Dedifferentiated amniotic fluid mesenchymal stem cell (primary cell): ENCODE data around the gene TEAD1.

Source experiments
- DNase-seq: peaks from one replicate; pipeline ENCODE4 v3.0.0-alpha.2; 2016; ENCODE audit errors: extremely low spot score

TEAD1 gene

GRCh38 chr11:12666915-12667314, 7.3 kb upstream of the TEAD1 start:
- DNase-seq, result no peak

DNA sequence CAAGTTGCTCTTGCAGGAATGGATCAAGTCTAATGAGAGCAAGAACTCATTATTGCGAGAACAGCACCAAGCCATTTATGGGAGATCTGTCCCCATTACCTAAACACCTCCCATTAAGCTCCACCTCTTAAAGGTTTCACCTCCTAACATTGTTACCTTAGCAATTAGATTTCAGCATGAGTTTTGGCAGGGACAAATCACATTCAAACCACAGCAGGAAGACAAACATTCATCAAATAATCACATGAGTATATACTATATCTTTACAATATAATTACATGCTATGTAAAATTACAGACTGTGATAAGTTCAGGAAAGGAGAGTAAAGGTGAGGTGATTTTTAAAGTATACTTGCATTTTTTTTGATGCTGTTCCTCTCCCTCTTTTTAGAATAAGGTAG, 6.6 kb upstream of the TEAD1 start:
- no peak for DNase-seq

DNA sequence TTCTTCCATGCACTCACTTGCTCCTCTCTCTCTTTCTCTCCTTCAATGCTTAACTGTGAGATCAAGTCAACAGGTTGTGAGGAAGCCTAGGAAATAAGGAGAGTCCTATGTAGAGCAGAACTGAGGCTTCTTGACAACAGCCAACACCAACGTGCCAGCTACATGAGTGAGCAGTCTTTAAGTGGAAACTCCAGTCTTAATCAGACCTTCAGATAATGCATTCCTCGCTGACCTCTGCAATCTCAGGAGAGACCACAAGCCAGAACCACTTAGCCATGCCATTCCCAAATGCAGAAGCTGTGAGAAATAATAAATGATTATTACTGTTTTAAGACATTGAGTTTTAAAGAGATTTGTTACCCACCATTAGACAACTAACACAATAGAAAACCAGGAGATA, 6.1 kb upstream of the TEAD1 start:
- no peak for DNase-seq

DNA sequence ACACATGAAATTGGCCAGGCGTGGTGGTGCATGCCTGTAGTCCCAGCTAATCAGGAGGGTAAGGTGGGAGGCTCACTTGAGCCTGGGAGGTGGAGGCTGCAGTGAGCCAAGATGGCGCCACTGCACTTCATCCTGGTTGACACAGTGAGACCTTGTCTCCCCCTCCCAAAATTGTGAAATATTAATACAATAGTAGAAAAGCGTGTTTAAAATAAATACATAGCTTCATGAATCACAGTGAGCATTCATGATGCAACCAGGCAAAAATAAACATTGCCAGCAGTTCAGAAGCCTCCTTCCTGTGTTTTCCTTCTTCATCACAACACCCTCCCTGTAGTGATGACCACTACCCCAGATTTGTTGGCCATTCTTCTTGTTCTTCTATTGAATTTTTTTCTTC, 4.3 kb upstream of the TEAD1 start:
- DNase-seq, result no peak

DNA sequence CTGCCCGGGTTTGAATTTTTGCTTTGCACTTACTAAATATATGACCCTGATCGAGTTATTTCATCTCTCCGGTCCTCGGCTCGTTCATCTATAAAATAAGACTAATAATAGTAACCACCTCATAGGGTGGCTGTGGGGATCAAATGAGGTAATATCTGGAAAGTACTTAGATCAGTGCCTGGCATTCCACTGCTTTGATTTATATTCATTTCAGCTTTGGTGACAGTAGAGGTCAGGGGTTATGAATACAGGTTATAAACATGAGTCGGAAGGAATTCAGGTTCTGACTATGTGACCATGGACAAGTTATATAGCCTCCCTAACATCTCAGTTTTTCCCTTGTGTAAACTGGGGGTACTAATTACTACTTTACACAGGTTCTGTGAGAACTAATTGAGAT, 2.9 kb upstream of the TEAD1 start:
- DNase-seq, result no peak

GRCh38 chr11:12673601-12673923, 659 bp upstream of the TEAD1 start:
- DNase-seq, result no peak

GRCh38 chr11:12674571-12674935, 332 bp downstream of the TEAD1 start:
- DNase-seq, result no peak

- no peak for DNase-seq
Observed at GRCh38 chr11:12674936-12675696, 895 bp downstream of the TEAD1 start.

GRCh38 chr11:12675951-12676711, 1.9 kb downstream of the TEAD1 start:
- peak; percentile 14 for DNase-seq

GRCh38 chr11:12677131-12677530, 2.9 kb downstream of the TEAD1 start:
- no peak for DNase-seq

- DNase-seq, result no peak
Observed at GRCh38 chr11:12678092-12678491, 3.9 kb downstream of the TEAD1 start.

- no peak for DNase-seq
Observed at GRCh38 chr11:12678991-12679390, 4.8 kb downstream of the TEAD1 start.

DNA sequence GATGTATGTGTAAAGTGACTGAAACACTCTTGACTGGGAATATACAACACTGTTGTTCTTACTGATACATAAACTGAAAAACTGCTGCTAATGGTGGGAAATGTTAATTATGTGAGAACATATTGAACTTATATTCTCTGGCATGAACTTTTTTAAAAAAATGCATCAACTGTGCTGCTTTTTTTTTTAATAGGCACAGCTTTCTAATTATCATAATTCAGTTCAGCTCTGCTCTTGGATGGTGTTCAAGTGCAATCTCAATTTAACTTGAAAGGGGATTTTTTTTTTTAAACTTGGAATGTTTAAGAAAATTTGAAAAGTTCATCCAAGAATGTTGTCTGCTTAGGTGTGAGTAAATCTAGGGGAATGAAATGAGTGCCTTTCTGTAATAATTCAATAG, 5.2 kb downstream of the TEAD1 start:
- no peak for DNase-seq

GRCh38 chr11:12680246-12680939, 6.2 kb downstream of the TEAD1 start:
- peak; percentile 88 for DNase-seq

DNA sequence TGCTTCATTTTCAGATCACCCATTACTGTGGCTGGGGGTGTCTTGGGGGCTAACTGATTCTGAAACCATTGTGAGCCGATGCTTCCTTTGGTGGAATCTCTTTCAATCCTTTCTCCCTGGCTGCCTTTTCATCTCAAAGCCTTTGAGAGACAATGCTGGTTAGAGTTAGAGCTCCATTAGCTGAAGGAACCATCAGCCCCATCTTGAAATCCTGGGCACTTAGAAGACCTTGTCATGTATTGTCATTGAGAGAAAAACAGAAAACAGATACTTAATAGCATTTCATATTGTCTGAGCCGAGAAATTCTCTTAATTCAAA, 6.7 kb downstream of the TEAD1 start:
- no peak for DNase-seq

- DNase-seq, result no peak
Observed at GRCh38 chr11:12681466-12681865, 7.2 kb downstream of the TEAD1 start.

- no peak for DNase-seq
Observed at GRCh38 chr11:12682288-12682687, 8.1 kb downstream of the TEAD1 start.

DNA sequence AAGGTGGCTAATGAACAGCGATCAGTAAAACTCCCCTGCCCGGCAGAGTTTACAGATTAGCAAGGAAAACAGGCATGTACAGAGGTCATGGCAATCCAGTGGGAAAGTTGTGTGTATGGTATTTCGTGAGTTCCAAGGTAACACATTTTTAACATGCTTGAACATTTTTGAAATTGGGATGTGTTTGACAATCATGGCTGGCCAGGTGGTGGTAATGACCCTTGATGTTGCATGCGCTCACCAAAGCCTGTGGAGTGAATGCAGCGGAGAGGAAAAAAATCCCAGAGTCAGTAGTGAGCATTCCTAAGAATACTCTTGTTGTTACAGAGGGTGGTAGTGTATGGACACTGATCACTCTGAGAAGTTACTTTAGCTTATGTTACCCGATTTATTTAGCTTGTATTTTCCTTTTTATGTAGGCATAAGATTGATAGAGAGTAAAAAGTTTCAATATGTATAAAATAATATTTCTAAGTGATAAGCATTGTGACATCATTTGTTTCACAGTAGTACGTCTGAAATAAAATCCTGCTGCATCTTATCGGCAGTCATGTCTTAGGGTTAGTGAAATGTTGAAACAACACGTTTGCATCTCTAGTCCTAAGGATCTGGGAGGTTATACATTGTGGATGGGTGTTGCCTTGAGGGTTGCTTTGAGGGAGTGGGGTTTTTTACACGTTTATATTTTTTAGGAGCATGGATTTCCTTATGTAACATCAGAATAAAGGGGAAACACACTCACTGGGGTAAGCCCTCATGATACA, 8.7 kb downstream of the TEAD1 start:
- DNase-seq, result no peak

- DNase-seq, result no peak
Observed at GRCh38 chr11:12683874-12684273, 9.7 kb downstream of the TEAD1 start.

DNA sequence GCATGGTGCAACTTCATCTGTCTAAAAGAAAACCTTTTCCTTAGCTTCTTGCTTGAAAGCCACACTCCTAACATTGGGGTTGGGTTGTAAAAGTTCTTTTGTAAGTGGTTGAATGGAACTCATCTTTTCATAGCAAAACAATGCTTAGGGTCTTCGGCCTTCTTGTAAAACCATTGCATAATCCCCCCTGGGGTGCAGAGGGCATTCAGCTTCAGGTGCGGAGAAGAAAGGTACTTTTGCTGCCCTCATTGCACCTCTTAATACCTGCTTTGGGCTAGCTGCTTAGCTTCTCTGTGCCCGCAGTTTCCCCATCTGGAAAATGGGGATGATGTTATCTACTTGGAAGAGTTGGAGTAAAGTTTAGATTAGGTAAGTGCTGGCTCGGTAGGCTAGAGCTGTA, 10.1 kb downstream of the TEAD1 start:
- DNase-seq, result no peak

DNA sequence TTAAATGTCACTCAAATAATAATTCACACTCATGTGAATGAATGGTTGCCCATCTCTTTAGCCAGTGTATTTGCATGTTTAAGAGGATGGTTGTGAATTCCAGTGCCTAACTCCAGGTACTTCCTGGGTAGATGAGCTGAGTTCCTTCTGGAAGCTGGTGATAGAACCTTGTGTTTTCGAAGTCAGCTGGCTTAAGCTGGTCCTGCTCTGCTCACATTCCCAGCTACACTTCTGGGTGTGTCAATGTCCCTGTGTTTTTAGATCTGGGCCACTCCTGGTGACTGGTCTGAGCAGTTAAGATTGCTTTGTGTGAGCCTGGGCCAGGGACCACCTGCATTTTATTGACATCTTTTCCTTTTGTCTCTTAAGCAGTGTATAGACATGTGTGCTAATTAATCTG, 10.6 kb downstream of the TEAD1 start:
- no peak for DNase-seq

- DNase-seq, result no peak
Observed at GRCh38 chr11:12685229-12685628, 11.0 kb downstream of the TEAD1 start.
